Activated naive CD8-positive, alpha-beta T cell treated with anti-CD3 and anti-CD28 coated beads, Interleukin-2, amount 50 U/mL, for 16 hours (primary cell): ENCODE measurements around the gene DCHS1.

Source experiments
- DNase-seq: peaks from one replicate; pipeline ENCODE4 v3.0.0-alpha.2; 2020; ENCODE audit warnings: low read depth, low spot score

Gene DCHS1

GRCh38 chr11:6612213-6613041 is 43.2 kb downstream of the DCHS1 start, which contains the start of gene TAF10:
Gene TAF10 (minus strand): TSS chr11:6612216. CDS start chr11:6612189, 27 bp downstream.
- peak; percentile 78 for DNase-seq

- DNase-seq = no peak
Observed at GRCh38 chr11:6611963-6612212, 43.7 kb downstream of the DCHS1 start.

- DNase-seq = no peak
Observed at GRCh38 chr11:6611092-6611962, 44.3 kb downstream of the DCHS1 start.

GRCh38 chr11:6610591-6610990 is 45.0 kb downstream of the DCHS1 start:
- no peak for DNase-seq

GRCh38 chr11:6609502-6610015 is 46.0 kb downstream of the DCHS1 start:
- no peak for DNase-seq

GRCh38 chr11:6608726-6609501 is 46.7 kb downstream of the DCHS1 start:
- no peak for DNase-seq

GRCh38 chr11:6608011-6608410 is 47.6 kb downstream of the DCHS1 start:
- no peak for DNase-seq

- DNase-seq = no peak
Observed at GRCh38 chr11:6607190-6607795, 48.3 kb downstream of the DCHS1 start.

- no peak for DNase-seq
Observed at GRCh38 chr11:6606471-6607189, 49.0 kb downstream of the DCHS1 start.

- DNase-seq = no peak
Observed at GRCh38 chr11:6604790-6605189, 50.8 kb downstream of the DCHS1 start.

GRCh38 chr11:6604081-6604626 is 51.5 kb downstream of the DCHS1 start:
- DNase-seq = peak; percentile 17

GRCh38 chr11:6603287-6604080 is 52.1 kb downstream of the DCHS1 start, which contains the start of the genes ILK and RRP8:
Gene ILK (plus strand): TSS chr11:6603774. CDS start chr11:6604272, 498 bp downstream.
Gene RRP8 (minus strand): TSS chr11:6603616. CDS start chr11:6603502, 114 bp downstream.
- DNase-seq = peak; percentile 57

- DNase-seq = no peak
Observed at GRCh38 chr11:6602096-6602940, 53.3 kb downstream of the DCHS1 start.

- DNase-seq = no peak
Observed at GRCh38 chr11:6601041-6601461, 54.6 kb downstream of the DCHS1 start.

GRCh38 chr11:6599881-6600390 is 55.7 kb downstream of the DCHS1 start:
- DNase-seq = no peak

GRCh38 chr11:6599449-6599848 is 56.2 kb downstream of the DCHS1 start:
- DNase-seq = no peak

GRCh38 chr11:6598555-6598954 is 57.1 kb downstream of the DCHS1 start:
- no peak for DNase-seq

GRCh38 chr11:6596239-6596877 is 59.3 kb downstream of the DCHS1 start:
- DNase-seq = no peak
